HuH-7 (cell line): ENCODE measurements around the gene DOCK1.

Experiments
- DNase-seq: peaks from one replicate; pipeline ENCODE4 v3.0.0; 2011; ENCODE audit warnings: low spot score

DOCK1 gene

DNA sequence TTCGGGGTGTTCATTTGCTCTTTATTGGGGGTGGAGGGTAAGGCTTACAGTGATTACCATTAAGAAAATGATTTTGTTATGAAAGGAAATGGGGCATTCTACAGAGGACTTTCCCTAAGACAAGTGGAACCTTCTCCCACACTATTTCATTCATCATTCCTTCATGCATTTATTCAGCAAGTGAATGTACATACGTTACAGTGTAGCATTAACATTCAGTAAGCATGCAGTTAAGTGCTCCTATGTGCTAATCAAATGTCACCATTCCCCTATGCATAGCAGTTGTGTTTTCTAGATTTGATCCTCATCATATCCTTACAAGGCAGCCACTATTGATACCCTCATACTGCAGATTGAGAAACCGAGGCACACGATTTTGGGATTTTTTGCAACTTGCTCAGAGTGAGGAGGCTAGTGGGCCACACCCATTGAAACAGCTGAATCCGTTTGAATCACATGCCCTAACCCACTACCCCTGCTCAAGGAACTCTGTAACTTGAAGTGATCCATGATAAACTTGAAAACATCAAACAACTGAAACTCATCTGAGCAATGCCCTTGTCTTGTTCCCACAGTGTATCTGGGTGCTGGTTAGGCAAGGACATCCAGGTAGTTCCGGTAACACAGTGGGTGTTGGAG is 274.5 kb downstream of the DOCK1 start:
- DNase-seq, result no peak

DNA sequence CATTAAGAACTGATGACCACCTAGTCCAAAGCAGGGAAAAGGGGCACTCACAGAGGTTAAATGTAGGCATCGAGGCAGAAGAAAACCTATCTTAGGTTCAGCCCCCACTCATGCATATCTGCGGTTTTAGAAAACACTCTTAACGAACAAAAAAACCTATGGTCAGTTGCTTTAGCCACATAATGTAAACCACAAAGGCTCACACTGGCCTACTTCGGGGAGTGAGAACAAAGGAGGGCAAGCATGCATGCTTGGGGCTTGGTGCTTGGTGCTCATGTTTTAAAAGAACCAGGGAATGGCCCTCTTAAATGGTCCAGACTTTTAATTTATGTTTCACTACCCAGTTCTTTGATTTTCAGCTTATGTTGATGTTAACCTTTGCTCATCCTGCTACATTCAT is 276.9 kb downstream of the DOCK1 start:
- DNase-seq, result no peak

DNA sequence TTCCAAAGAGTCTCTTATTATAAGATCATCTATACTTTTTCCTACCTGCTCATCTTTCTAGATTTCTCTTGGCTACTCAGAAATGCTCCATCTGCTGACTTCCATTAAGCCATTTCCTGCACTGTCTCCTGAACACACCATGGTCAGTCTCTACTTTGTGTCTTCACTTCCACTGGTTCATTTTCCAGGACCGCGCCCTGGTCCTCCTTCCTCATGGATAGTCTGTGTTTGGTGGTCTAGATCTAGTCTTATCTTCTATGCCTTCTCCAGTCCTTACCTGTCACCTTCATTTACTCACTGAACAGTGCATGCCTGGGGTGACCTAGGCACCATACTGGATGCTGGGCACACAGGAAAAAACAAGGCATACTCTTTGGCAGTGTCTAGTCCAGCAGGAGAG is 279.4 kb downstream of the DOCK1 start:
- DNase-seq, result no peak

DNA sequence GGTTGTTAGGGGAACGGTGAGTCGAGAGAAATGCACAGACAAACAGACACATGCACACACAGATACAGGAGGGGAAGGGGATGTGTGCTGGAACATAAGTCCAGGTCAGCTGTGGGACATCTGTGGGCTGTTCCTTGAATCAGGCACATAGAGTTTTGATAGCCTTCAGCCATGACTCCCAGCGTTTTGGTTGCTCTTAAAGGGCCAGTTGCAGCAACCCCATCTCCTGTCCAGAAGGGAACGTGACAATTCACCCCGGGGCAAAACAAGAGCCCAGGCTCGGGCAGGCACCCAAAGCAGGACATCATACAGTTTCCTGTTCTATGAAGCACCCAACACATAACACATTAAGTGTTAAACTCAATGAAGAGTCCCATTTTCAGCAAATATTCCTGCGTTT is 281.6 kb downstream of the DOCK1 start:
- DNase-seq, result no peak

DNA sequence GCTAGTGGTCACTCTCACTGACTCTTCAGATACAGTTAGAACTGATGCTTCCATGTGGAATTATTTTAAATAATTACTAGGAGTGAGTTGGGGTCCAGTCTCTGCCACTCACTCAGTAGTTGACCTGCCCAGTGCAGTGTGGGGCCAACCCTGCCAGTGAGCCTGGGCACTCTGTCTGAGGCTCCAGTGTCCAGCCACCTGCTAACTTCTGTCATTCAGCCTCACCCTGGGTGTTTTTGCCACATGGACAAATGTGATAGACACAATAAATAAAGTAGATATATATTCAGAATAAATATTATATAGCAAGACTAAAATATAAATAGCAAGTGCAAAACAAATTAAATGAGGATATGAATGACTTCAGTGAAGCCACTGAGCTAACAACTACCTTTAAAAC is 284.0 kb downstream of the DOCK1 start:
- DNase-seq, result no peak

DNA sequence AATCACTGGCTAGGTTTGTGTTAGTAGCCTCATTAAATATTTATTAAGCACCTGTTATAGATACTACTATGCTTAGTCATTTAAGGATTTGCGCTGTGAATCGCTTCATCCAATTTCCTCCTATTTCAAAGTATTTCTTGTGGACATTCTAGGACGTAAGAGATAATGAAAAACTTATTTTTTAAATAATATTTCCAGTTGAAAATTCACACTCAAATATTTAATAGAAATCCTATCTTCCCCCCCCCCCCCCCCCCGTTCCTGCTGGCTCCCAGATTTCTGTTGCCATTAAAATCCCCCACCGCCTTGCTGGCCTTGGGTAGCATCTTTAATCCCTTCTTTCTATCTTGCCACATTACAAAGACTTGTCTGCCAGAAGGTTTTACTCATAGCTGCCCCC is 285.2 kb downstream of the DOCK1 start:
- DNase-seq, result no peak

DNA sequence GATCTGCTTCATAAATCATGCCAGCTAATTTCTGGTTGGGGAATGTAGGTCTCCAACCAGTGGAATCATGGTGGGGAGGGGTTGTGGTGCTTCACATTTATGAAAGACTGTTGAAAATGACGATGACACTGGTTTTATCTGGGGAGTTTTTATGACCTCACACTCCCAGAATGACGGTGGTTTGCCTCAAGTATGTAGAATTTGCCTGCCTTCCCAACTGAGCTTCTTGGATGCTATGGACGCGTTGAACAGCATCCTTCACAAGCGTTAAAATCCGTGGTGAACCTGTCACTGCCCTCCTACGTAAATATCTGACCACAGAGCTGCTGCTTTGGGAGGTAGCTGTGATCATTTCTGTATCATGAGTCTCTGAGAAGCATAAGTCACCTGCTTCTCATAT is 287.9 kb downstream of the DOCK1 start:
- no peak for DNase-seq

DNA sequence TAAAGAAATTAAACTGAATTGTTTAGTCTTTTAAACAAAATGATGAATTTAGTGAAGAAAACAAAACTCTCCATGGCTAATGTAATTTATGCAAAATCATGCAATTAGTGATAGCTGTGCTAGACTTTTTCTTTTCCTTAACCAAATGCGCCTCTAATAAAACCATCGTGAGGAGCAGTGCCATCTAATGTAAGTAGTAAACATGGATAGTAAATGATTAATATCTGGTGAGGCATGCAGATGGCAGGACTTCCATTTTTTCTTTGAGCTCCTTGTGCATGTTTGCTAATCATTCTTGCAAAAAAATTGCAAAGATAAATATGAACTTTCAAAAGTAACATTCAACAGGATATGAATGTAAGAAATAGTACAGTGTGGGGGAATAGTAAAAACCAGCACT is 288.9 kb downstream of the DOCK1 start:
- DNase-seq, result no peak

DNA sequence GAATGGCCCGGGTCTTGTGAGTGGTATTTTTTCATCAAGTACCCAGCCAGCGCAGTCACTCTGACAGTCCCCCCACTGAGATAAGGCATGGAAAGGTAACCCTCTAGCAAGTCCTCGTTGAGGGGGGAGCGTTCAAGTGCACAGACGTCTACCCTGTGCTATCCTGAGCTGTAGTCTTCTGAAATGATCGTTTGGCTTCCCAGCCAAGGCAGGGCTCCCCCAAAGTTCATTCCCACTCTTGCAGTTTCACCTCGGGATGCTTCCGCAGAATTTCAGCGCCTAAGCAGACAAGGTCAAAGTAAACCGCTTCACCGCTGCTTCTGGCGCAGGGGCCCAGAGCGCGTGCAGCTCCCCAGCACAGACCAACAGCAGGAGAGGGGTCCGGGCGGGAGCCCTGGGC is 289.4 kb downstream of the DOCK1 start:
- no peak for DNase-seq

DNA sequence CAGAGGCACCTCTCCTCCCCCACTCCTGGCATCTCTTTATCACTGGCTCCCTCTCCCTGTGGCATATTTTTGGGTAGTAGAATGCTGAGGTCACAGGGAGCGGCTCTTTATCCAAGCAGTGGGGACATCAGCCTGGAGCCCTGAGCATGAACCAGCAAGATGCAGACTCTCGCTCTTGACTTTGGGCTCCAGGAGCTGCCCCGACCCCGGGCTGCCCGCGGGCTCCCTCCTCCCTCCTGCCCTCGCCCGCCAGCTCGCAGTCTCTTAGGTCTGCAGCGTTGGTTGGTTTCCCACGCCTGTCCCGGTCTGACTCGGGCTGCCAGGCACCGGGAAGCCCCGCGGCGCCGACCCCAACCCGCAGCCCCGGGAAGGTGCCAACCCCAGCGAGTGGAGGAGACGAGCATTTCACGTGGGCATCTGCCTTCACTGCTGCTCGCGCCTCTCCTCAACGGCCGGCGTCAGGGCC is 289.8 kb downstream of the DOCK1 start:
- no peak for DNase-seq

DNA sequence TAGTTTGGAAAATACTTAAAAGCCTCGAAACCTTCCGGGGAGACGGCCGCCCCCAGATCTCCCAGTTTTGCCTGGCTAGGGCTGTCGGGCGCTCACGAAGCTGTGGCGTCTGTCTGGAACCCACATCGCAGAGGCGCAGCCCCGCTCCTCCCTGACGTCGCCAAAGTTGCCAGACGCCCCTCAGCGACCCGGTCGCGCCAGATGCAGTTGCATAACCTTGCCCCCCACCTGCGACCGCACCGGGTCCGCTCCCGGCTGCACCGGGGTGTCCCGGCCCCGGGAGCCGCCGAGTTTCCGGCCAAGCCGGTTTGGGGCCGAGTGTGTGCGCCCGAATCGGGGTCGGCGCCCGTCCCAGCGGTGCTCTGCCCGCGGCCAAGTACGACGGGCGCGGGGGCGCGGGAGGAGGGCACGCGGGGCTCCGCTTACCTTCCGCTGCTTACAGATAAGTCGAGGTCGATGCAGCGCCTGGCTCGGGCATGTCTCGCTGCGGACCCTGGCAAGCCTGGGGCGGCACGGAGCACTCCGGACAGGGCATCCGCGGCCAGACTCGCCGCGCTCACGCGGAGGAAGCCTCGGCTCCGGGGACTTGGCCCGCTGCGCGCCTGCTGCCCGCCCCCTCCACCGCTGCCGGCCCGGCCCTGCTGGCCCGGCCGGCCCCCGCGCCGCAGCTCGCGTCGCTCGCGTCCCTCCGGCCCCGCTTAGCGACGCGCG is 290.5 kb downstream of the DOCK1 start:
- DNase-seq, result no peak

DNA sequence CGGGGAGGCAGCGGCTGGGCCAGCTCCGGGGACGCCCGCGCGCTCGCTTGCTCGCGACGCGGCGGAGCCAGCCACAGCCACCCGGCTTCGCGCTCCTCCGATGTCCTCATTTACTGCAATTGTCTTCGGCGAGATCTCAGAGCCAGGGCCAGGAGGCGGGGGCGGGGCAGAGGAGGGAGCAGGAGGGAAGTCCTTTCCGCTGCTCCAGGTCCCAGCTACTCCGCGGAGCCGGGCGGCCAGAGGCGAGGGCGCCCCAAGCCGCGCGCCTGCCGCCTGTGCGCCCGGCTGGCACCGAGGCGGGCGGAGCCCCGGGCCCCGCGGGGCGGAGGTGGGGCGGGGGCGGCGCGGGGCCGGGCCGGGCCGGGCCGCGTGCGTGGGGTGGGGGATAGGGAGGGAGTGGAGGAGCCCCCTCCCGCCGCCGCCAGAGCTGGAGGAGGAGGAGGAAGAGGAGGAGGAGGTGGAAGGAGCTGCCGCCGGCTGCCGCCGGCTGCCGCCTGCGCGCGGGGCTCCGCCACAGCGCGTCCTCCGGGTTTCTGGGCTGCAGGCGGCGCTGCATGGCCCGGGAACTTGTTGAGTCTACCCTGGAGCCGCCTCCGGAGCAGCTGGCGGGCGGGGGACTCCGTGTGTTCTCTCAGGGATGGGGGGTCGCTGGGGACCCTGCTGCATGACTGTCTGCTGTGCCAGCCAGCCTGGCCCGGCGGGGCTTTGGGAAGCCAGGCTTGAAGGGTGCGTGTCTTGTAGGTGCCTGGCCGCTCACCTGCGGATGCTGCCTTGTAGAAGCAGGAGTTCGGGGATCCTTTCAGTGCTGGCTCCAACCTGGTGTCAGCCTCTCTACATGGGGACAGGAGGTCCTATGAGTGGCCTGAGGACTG is 291.3 kb downstream of the DOCK1 start, which contains the start of gene INSYN2A:
TSS of gene INSYN2A (minus strand) at position 310 of the 872 bp plus-strand sequence. CDS start 20,196 bp downstream, outside the sequence.
- no peak for DNase-seq

DNA sequence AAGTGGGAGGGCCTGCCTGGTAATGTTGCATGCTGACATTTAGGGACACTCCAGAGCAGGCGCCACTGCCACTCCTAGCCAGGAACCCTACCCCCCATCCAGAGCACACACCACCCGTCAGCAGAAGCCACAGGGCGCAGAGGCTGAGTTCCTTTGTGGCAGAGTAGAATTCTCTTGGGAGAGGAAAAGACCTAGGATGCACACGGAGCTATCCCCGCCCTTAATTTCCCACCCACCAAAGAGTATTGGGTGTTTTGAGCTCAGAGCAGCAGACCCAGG is 291.9 kb downstream of the DOCK1 start:
- DNase-seq, result no peak

DNA sequence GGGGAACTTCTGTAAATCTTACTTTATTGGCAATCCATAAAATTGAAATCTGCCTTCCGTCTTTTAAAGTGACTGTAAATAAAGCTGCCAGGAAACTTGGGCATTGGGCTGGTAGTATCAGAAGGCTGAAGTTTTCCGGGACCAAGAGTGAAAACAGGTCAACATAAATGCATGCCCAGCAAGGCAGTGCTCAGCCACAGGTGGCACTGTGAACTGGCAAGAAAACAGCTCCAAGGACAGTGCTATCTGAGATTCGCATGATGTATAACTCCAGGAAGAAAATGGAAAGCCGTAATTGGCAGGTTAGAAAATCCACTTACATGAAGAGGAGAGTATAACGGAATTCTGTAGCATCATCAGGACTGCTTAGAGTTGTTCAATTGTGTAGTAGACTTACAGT is 293.1 kb downstream of the DOCK1 start:
- no peak for DNase-seq

DNA sequence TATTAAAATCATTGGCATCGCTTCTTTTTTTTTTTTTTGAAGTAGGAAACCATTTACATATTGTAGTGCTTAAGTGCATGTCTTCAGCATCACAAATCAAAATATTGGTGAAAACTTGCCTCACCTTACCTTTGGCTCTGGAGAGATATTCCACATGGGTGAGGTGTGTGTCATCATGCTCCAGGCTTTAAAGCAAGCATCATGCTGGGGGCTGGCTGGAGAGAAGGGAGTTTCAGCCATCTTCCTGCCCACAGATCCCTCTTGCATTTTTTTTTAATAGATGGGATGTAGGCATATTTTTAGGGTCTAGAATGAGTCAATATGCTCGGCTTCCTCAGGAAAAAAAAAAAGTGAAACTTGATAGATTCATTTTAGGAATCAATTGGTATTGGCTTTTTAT is 293.5 kb downstream of the DOCK1 start:
- DNase-seq, result no peak

DNA sequence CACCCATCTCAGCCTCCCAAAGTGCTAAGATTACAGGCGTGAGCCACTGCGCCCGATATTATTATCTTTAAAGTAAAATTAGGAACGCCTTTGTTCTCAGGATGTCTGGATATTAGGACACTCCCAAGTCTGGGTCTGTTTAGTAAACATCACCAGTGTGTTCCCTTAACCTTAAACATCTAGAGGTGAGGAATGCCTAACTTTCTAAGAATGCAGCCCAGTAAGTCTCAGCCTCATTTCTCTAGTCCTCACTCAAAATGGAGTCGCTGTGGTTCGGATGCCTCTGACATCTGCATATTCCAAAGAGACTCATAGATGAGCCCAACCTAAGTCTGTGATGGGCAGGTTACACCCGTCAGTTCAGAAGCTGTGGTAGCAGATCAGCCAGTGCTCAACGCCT is 295.4 kb downstream of the DOCK1 start:
- DNase-seq, result no peak

DNA sequence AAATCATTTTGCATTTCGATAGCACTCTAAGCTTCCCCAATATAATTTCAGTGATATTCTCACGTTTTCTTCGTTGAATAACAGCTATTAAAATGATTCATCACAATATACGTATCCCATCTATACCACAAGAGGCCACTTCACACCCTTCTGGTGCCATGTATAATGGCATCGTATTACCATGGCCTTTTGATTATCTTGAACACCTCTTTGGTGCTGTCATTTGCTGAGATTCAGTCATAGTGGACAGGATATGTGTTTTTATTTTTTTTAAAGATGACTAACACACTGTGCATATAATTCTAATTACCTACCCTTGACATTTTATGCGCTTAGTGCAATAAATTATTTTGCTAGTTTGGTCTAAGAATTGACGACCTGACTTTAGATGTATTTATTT is 297.8 kb downstream of the DOCK1 start:
- no peak for DNase-seq

DNA sequence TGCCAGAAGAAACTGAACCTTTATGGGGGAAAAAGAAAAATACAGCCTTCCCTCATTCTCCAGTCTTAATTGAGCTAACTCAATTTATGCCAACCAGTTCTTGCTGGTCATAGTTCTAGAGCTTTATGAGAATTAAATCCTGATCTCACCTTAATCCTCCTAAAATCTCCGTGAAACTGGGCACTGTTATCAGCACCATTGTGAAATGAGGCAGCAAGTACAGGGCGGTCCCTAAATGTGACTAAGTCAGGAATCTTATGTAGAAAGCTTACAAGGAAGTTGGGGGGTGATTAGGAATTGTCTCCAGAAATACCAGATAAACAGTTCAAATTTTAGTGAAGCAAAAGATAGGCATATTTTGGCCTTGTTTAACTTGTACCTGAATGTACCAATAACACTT is 301.9 kb downstream of the DOCK1 start:
- no peak for DNase-seq

DNA sequence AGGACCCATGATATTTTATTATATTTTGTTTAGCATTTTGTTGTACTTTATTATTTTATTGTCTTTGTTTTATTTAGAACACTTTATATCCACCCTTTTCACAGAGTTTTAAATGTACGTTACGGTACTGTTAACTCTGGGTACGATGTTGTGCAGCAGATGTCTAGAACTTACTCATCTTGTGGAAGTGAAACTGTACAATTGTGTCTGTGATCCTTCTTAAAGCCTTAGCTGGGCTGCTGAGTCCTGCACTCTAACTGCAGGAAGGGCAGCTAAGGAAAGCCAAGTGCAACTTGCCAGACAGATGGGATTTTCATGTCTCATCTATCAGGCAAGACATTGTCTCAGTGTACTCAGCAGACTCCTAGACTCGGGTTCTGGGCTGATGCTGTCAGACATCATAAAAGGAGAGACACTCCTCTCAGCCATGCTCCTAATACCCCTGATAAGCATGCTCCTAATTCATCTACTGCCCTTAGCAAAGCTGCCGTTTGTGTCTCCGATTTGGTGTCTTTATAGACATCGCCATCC is 305.8 kb downstream of the DOCK1 start:
- DNase-seq, result no peak

DNA sequence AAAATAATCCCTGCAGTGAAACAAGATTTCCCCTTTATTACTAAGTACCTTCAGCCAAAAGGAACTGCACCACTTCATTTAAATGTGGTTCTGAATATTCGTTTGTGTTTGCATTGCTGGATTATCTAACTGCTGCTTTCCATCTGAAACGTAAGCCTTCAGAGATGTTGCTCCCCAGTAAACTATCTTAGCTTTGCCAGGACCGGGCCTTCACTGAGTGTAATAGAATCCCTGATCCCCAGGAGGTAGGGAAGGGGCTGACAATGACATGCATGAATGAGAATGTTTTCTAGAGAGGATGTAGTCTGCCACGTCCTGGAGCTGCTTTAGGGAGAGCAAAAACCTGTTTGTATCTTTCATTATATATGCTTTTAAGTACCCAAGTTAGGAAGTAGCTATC is 310.6 kb downstream of the DOCK1 start:
- no peak for DNase-seq

DNA sequence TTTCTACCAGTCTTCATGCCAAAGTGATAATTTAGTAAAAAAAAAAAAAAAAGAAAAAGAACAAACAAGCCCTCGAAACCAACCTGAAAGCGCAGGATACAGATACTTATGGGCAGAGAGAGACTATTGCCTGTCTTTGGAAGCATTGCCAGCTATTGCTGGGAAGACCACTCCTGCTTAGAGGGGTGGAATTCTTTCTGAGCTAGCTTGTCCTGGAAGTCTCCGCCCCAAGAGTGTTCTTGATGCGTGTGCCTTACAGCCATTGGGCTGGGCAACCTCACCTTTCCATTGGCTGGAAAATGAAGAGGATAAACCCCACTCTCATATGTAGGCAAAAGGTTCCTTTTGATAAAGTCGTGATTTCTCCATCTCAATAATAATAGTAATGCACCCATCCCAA is 311.0 kb downstream of the DOCK1 start:
- no peak for DNase-seq

DNA sequence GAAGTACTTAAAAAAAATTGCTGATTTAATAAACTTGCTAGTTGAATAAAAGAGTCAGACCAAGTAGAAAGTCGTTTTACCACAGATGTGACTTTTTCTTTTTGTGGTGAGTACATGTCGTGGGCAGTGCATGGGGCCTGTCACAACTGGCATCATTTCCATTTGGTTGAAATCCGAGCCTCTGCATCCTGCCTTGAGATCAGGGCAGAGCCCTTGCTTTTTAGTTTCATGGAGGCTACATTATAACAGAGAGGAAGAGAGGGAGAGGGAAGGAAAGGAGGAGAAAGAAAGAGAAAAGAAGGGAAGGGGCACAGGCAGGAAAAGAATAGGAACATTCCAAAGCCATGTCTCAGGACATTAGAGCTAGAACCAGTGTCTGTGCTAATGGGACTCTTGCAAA is 311.6 kb downstream of the DOCK1 start:
- no peak for DNase-seq

DNA sequence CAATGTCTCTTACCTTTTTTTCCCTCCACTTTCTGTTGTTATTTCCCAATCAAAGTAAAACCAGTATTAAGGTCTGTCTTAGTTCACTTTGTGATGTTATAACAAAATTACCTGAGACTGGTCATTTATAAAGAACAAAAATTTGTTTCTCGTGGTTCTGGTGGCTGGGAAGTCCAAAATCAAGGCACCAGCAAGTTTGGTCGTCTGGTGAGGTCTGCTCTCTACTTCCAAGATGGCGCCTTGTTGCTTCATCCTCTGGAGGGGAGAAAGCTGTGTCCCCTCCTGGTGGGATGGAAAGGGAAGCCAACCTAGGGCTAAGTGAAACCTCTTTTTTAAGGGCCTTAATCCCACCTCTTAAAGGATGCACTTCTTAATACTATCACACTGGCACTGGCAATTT is 313.4 kb downstream of the DOCK1 start:
- DNase-seq, result no peak
